ENCODE results near the gene CYRIA.

The CYRIA gene

DNA sequence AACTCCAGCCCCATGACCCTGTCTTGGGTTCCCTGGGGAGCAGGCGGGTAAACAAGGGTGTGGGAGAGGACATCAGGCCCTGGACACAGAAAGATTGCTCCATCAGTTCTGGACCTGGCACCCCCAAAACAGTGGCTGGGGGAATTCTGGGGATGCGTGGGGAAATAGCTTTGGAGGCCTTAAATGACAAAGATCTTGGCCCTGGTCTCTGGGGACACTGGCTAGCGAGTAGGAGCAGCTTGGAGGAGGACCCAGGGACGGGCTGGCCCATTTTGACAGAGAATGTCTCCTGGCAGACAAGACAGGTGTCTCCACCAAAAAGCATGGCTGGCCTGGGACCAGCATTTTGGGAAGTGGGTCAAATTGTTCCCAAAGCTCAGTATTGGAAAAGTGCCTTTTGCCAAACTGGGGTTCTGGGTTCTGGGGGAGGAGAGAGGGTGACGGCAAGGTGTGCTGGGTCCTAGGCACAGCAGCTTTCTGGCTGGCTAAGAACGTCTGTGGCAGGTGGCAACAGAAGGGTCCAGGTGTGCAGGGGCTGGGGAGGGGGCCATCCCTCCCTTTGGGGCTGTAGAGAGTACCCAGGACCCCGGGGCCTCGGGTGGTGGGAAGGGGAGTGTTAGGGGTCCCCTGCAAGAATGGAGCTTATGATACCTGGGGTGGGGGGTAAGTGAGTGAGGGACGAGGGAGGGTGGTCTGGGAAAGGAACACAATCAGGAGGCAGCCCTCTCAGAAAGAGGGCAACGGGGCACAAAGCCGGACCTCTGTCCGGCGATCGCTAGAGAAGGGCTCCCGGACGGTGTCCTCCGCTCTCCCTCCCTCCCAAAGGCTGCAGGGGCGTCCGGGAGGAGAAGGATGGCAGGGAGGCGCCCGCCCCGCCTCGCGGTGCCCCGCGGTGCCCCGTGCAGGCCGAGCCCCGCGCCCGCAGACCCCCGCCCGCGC is 556 bp downstream of the CYRIA start:
- Histone ChIP-seq H3K36me3 (ENCODE audit: insufficient read depth, low read length) (no peaks in the 10 kb centered on the region), H3K79me2 (ENCODE audit: insufficient read depth, low read length) (no peaks in the 10 kb centered on the region), H3K4me2 (ENCODE audit: low read depth, low read length, poor library complexity, severe bottlenecking) (peak overlapping the region; percentile 77), H3K4me1 (ENCODE audit: insufficient read depth, low read length, poor library complexity, severe bottlenecking) (peaks cover 41% of the 10 kb centered on the region), H3K4me3 (ENCODE audit: low read length, poor library complexity, severe bottlenecking) (peak overlapping the region; percentile 74), H3K9me3 (ENCODE audit: insufficient read depth, low read depth, low read length) (no peaks in the 10 kb centered on the region), H3K9me2 (replicated peaks; ENCODE audit: low read depth, low read length) (no peaks in the 10 kb centered on the region), H3K27me3 (ENCODE audit: insufficient read depth, low read length, poor library complexity, severe bottlenecking) (no peaks in the 10 kb centered on the region), H2AFZ (ENCODE audit: low read length) (no peak overlapping the region), H4K20me1 (ENCODE audit: insufficient read depth, low read length, poor library complexity, severe bottlenecking) (no peaks in the 10 kb centered on the region), H3F3A (ENCODE audit: low read depth) (no peaks in the 10 kb centered on the region), H3K9ac (ENCODE audit: low read depth, low read length, poor library complexity, severe bottlenecking) (peak overlapping the region; percentile 57)
- no peak for TF ChIP-seq EZH2phosphoT487 (IDR thresholded peaks at IDR 0.05; ENCODE audit: borderline replicate concordance)
- TF ChIP-seq, protein P1, sequence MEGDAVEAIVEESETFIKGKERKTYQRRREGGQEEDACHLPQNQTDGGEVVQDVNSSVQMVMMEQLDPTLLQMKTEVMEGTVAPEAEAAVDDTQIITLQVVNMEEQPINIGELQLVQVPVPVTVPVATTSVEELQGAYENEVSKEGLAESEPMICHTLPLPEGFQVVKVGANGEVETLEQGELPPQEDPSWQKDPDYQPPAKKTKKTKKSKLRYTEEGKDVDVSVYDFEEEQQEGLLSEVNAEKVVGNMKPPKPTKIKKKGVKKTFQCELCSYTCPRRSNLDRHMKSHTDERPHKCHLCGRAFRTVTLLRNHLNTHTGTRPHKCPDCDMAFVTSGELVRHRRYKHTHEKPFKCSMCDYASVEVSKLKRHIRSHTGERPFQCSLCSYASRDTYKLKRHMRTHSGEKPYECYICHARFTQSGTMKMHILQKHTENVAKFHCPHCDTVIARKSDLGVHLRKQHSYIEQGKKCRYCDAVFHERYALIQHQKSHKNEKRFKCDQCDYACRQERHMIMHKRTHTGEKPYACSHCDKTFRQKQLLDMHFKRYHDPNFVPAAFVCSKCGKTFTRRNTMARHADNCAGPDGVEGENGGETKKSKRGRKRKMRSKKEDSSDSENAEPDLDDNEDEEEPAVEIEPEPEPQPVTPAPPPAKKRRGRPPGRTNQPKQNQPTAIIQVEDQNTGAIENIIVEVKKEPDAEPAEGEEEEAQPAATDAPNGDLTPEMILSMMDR (conservative IDR thresholded peaks at IDR 0.05; ENCODE audit: low read length) = no peak

DNA sequence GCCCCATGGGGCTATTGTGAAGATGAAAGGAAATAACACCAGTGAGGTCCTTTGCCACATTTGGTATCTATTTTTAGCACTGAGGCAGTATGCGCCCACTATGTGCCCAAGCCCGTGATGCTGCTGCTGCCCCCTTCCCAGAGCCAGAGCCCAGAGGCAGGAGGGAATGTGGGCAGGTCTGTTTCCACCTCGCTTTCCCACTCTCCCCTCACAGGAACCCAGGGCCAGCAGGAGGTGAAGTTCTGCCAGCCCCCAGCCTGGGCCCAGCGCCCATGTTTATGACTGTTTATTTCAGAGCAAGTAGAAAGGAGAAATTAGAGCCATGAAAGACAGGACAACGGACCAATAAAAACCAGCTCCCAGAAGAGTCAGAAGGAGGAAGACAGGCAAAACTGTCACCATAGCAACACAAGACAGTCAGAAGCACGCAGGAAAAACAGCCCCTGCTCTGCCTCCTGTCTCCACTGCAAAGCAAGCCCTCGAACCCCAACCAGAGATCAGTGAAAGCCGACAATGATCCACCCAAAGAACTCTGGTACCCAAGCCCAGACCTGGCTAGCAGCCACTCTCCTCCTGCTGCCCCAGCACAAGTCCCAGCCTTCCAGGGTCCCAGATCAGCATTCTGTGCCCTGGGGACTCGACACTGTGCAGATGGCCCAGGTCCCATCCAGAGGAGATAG is 1.4 kb downstream of the CYRIA start:
- peaks cover 41% of the 10 kb centered on the region for H3K4me1 ChIP-seq (ENCODE audit: insufficient read depth, low read length, poor library complexity, severe bottlenecking)
- no peak for TF ChIP-seq EZH2phosphoT487 (IDR thresholded peaks at IDR 0.05; ENCODE audit: borderline replicate concordance)
- TF ChIP-seq, protein P1 (conservative IDR thresholded peaks at IDR 0.05; ENCODE audit: low read length) = no peak

DNA sequence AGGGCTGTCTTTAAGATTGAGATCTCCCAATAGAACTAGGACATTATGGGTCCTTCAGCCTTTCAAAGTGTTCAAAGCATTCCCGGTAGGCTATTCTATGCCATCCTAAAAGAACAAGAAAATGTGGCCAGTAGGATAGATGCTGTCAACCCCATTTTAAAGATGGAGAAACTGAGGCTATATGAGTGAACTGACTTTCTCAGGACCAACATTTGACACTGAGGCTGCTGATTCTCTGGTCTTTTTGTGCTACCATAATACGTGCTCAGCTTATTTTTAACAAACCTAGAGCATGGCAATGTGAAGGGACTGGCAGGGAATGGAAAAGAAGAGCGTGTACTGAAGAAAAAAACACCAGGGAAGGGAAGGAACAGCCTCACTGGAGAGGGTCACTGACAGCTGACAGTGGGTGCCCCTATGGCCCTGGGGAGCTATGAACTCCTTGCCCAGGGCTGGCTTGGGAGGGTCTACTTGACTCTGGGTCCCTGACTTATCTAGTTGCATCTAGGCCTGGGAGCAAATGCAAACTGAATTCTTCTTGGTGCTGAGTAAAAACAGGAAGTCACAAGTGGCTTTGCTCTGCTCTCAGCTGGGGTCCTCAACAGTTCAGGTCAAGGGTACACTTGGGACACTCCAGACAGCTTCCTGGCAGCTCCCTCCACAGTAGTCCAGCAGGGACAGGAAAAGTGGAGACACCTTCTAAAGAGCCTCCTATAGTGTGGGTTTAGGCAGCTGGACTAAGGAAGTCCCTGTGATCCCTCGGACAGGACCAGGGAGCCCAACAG is 2.3 kb downstream of the CYRIA start:
- Histone ChIP-seq H4K20me1 (ENCODE audit: insufficient read depth, low read length, poor library complexity, severe bottlenecking) (no peaks in the 10 kb centered on the region), H2AFZ (ENCODE audit: low read length) (no peak overlapping the region), H3K9ac (ENCODE audit: low read depth, low read length, poor library complexity, severe bottlenecking) (peak overlapping the region; percentile 57), H3K79me2 (ENCODE audit: insufficient read depth, low read length) (no peaks in the 10 kb centered on the region), H3K36me3 (ENCODE audit: insufficient read depth, low read length) (no peaks in the 10 kb centered on the region), H3K27me3 (ENCODE audit: insufficient read depth, low read length, poor library complexity, severe bottlenecking) (no peaks in the 10 kb centered on the region), H3F3A (ENCODE audit: low read depth) (no peaks in the 10 kb centered on the region), H3K4me2 (ENCODE audit: low read depth, low read length, poor library complexity, severe bottlenecking) (peak overlapping the region; percentile 77), H3K4me1 (ENCODE audit: insufficient read depth, low read length, poor library complexity, severe bottlenecking) (peaks cover 47% of the 10 kb centered on the region), H3K9me2 (replicated peaks; ENCODE audit: low read depth, low read length) (no peaks in the 10 kb centered on the region), H3K4me3 (ENCODE audit: low read length, poor library complexity, severe bottlenecking) (peak overlapping the region; percentile 74), H3K9me3 (ENCODE audit: insufficient read depth, low read depth, low read length) (no peaks in the 10 kb centered on the region)
- no peak for TF ChIP-seq EZH2phosphoT487 (IDR thresholded peaks at IDR 0.05; ENCODE audit: borderline replicate concordance)
- TF ChIP-seq, protein P1 (conservative IDR thresholded peaks at IDR 0.05; ENCODE audit: low read length) = no peak

More for the DNA sequence above, 1.4 kb downstream of the CYRIA start:
- no peak overlapping the region for H2AFZ ChIP-seq (ENCODE audit: low read length)
- no peaks in the 10 kb centered on the region for H3F3A ChIP-seq (ENCODE audit: low read depth)
- no peaks in the 10 kb centered on the region for H3K36me3 ChIP-seq (ENCODE audit: insufficient read depth, low read length)
- no peaks in the 10 kb centered on the region for H4K20me1 ChIP-seq (ENCODE audit: insufficient read depth, low read length, poor library complexity, severe bottlenecking)
- no peaks in the 10 kb centered on the region for H3K9me2 ChIP-seq (replicated peaks; ENCODE audit: low read depth, low read length)
- no peaks in the 10 kb centered on the region for H3K79me2 ChIP-seq (ENCODE audit: insufficient read depth, low read length)
- H3K9me3 ChIP-seq (ENCODE audit: insufficient read depth, low read depth, low read length) = no peaks in the 10 kb centered on the region
- peak overlapping the region; percentile 77 for H3K4me2 ChIP-seq (ENCODE audit: low read depth, low read length, poor library complexity, severe bottlenecking)
- peak overlapping the region; percentile 74 for H3K4me3 ChIP-seq (ENCODE audit: low read length, poor library complexity, severe bottlenecking)
- H3K9ac ChIP-seq (ENCODE audit: low read depth, low read length, poor library complexity, severe bottlenecking) = peak overlapping the region; percentile 57
- no peaks in the 10 kb centered on the region for H3K27me3 ChIP-seq (ENCODE audit: insufficient read depth, low read length, poor library complexity, severe bottlenecking)

All from Loucy (cell line).